Upper lobe of right lung (tissue), 1 donor: ENCODE data around the gene TNRC6B. TPM values are rescaled to one million over a fixed set of nuclear protein-coding genes. Genes with fewer than 3 reads are reported as not detected.

ENCODE experiments used
- ATAC-seq: fragments of 200-7000 bp; cut with Tn5 transposase; one replicate; pipeline ENCODE4 v1.9.1; 2020; ENCODE audit warnings: mild to moderate bottlenecking, moderate library complexity
- DNase-seq: peaks from one replicate; pipeline ENCODE4 v3.0.0-alpha.2; 2020
- H3K27ac ChIP-seq: fragments of 200-600 bp; one replicate; pipeline ENCODE4 v1.8.0; 2022
- H3K27me3 ChIP-seq: fragments of 200-600 bp; one replicate; pipeline ENCODE4 v1.8.0; 2022; ENCODE audit warnings: mild to moderate bottlenecking
- H3K36me3 ChIP-seq: fragments of 200-600 bp; one replicate; pipeline ENCODE4 v1.8.0; 2022
- H3K4me1 ChIP-seq: fragments of 200-600 bp; one replicate; pipeline ENCODE4 v1.8.0; 2022
- H3K4me3 ChIP-seq: fragments of 200-600 bp; one replicate; pipeline ENCODE4 v1.8.0; 2022; ENCODE audit warnings: mild to moderate bottlenecking
- H3K9me3 ChIP-seq: fragments of 200-600 bp; one replicate; pipeline ENCODE4 v1.8.0; 2022
- CTCF ChIP-seq: fragments of 200-600 bp; IDR thresholded peaks from one replicate; pipeline ENCODE4 v1.8.0; 2022; ENCODE audit warnings: antibody characterized with exemption
- intact Hi-C: fragments of 100-400 bp; cut with DNase I; formaldehyde crosslinking; loops from one replicate; pipeline ENCODE4 v1.11.0; 2022
- total RNA-seq: library from RNA; stranded (reverse); fragmentation: NEBNext Ultra II Directional; extraction: Animal tissue kit (Norgen Biotek cat#: 25700); gene quantifications from one replicate; pipeline ENCODE4 v1.2.1, GENCODE V29; 2021
- donor health status: DM: no; HTN: yes; CAD: no; lungs with severe emphysema.

Gene TNRC6B
- total RNA-seq, 1 donor from 2014 or later, result 46.4 TPM

DNA sequence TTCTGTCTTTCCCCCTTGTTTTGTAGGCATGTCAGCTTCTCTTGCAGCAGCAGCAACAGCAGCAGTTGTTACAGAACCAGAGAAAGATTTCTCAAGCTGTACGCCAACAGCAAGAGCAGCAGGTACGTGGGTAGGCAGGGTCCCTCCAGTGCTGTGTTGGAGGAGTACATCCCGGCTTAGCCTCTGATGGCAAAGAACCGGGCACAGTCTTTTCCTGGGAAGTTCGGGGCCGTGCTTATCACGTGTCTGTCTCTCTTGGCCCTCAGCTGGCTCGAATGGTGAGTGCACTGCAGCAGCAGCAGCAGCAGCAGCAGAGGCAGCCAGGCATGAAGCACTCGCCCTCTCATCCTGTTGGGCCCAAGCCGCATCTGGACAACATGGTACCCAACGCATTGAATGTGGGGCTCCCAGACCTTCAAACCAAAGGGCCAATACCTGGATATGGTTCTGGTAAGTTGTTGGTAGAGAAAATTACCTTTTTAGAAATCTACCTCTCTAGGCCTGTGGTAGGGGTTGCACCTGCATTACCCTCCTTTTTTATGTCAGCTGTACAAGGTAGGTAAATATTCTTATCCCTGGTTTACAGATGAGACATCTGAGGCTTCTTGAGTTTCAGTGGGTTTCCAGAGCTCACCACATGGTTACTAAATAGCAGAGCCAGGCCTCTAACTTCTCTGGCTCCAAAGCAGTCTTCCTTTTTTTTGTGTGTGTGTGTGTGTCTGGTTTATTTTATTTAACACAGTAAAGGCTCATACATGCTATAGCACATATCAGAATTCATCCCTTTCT, 123.4 kb downstream of the TNRC6B start:
- DNase-seq, result no peak
- no peaks in the 10 kb centered on the region for H3K4me1 ChIP-seq
- H3K4me3 ChIP-seq, result no peak overlapping the region
- H3K27ac ChIP-seq, result no peak overlapping the region
- no peaks in the 10 kb centered on the region for H3K27me3 ChIP-seq
- no peak for ATAC-seq
- H3K9me3 ChIP-seq, result no peaks in the 10 kb centered on the region
- no peak for TF ChIP-seq CTCF
- intact Hi-C loops, result no loop called here
- H3K36me3 ChIP-seq, result peaks cover 64% of the 10 kb centered on the region

DNA sequence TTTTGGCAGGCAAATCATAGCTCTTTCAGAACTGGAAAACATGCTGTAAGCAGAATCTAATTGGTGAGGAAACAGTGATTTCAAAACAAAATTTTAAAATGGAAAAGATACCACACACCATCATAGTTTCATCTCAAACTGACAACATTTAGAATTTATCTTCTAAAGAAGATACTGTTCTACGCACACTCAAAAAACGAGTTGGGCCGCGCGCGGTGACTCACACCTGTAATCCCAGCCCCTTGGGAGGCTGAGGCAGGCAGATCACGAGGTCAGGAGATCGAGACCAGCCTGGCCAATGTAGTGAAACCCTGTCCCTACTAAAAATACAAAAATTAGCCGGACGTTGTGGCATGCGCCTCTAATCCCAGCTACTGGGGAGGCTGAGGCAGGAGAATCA, 124.4 kb downstream of the TNRC6B start:
- Histone ChIP-seq H3K9me3 (no peaks in the 10 kb centered on the region), H3K4me1 (no peaks in the 10 kb centered on the region), H3K27me3 (no peaks in the 10 kb centered on the region), H3K27ac (no peak overlapping the region), H3K36me3 (peaks cover 61% of the 10 kb centered on the region), H3K4me3 (no peak overlapping the region)
- DNase-seq (no peak), ATAC-seq (no peak)
- TF ChIP-seq CTCF, result no peak
- intact Hi-C loops, result no loop called here

DNA sequence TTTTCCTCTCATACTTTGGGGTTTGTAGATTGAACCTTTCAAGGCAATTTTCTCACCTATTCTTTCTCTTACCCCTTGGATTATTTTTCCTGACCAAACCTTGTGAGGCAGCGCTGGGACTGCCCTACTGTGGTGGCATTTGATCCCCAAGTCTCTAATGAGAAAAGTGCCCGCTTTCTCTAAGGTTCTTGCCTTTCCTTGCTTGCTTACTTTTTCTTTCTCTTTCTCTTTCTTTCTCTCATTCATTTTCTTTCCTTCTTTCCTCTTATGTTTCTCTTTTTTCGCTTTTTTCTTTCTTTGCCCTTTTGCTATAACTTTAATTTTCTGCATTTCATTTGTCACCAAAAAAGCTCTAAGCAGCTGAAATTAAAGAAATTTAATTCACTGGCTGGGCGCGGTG, 127.9 kb downstream of the TNRC6B start:
- Histone ChIP-seq H3K9me3 (no peaks in the 10 kb centered on the region), H3K4me1 (no peaks in the 10 kb centered on the region), H3K27ac (no peak overlapping the region), H3K27me3 (no peaks in the 10 kb centered on the region), H3K36me3 (peaks cover 86% of the 10 kb centered on the region), H3K4me3 (no peak overlapping the region)
- ATAC-seq, result no peak
- intact Hi-C loops, result no loop called here
- DNase-seq, result no peak
- TF ChIP-seq CTCF, result no peak

DNA sequence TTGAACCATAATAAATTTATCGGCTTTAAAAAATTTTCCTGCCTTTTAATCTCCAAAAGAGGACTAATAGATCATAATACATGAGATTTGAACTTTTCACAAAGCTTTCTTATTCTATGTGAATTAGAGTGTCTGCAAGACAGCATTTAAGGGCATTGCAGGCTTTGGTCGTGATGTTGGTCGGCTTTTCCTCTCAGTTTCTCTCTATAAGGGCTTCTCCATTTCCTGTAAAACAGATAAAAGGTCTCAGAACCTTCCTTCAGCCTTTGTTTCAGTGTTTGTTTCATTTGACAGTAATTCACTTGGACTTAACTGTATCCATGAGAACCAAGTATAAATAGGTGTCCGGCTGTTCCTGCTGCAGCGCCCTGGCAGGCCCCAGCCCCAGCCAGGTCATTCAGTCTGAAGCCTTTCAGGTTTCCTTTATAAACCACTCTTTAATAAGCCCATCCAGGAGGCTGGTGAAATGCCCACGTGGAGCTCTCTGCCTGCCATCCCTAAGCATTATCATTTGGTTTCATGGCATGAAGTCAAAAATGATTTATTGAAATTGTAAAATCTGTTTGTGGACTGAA, 131.4 kb downstream of the TNRC6B start:
- Histone ChIP-seq H3K27ac (no peak overlapping the region), H3K4me3 (no peak overlapping the region), H3K27me3 (no peaks in the 10 kb centered on the region), H3K36me3 (peaks cover 90% of the 10 kb centered on the region), H3K9me3 (no peaks in the 10 kb centered on the region), H3K4me1 (no peaks in the 10 kb centered on the region)
- TF ChIP-seq CTCF, result no peak
- ATAC-seq (no peak), DNase-seq (no peak)
- intact Hi-C loops, result no loop called here

GRCh38 chr22:40309631-40310030, 131.9 kb downstream of the TNRC6B start:
- Histone ChIP-seq H3K4me1 (no peaks in the 10 kb centered on the region), H3K27ac (no peak overlapping the region), H3K36me3 (peaks cover 93% of the 10 kb centered on the region), H3K4me3 (no peak overlapping the region), H3K9me3 (no peaks in the 10 kb centered on the region), H3K27me3 (no peaks in the 10 kb centered on the region)
- DNase-seq (no peak), ATAC-seq (no peak)
- no peak for TF ChIP-seq CTCF
- intact Hi-C loops, result no loop called here
